Neural cell (in vitro differentiated cells): ENCODE data around the gene FBP2.

Source experiments
- POLR2AphosphoS5 ChIP-seq: IDR thresholded peaks from 2 replicates; pipeline ENCODE4 v1.6.1; 2012
- SMC3 ChIP-seq: fragments of 450-650 bp; conservative IDR thresholded peaks from 2 replicates; pipeline ENCODE4 v1.6.1; 2014; ENCODE audit warnings: antibody characterized with exemption, mild to moderate bottlenecking, moderate library complexity; ENCODE audit not compliant: poor library complexity
- TF ChIP-seq, protein P1 (sequence below): fragments of 450-650 bp; IDR thresholded peaks from 2 replicates; pipeline ENCODE4 v1.5.1; 2014; ENCODE audit warnings: antibody characterized with exemption, mild to moderate bottlenecking, moderate library complexity; ENCODE audit not compliant: poor library complexity, severe bottlenecking

DNA sequence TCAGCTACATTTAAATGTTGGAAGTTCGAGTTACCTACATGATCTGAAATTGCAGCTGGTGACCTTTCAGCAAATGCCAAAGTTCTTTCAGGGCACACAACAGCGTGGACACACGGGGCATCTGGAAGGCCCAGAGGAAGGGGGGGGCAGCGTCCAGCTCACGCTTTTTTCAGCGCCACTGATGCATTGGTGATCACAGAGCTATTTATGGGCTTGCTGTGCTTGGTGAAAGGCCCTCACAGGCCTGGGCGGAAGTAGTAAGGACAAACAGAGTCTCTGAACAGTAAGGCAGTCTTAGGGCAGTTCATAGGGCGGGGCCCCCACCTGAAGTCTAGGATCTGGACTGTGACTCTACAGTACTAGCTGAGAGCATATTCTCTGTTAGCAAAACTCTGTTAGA lies 6.6 kb upstream of the FBP2 start:
- TF ChIP-seq, protein P1, sequence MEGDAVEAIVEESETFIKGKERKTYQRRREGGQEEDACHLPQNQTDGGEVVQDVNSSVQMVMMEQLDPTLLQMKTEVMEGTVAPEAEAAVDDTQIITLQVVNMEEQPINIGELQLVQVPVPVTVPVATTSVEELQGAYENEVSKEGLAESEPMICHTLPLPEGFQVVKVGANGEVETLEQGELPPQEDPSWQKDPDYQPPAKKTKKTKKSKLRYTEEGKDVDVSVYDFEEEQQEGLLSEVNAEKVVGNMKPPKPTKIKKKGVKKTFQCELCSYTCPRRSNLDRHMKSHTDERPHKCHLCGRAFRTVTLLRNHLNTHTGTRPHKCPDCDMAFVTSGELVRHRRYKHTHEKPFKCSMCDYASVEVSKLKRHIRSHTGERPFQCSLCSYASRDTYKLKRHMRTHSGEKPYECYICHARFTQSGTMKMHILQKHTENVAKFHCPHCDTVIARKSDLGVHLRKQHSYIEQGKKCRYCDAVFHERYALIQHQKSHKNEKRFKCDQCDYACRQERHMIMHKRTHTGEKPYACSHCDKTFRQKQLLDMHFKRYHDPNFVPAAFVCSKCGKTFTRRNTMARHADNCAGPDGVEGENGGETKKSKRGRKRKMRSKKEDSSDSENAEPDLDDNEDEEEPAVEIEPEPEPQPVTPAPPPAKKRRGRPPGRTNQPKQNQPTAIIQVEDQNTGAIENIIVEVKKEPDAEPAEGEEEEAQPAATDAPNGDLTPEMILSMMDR: no peak
- TF ChIP-seq SMC3 (no peak), POLR2AphosphoS5 (no peak)
